ENCODE data around the gene RNF126.
"Not testable (repeated sequence)": the region's sequence is repeated elsewhere in the genome, so short reads cannot be mapped to it uniquely, and the experiment has no call there.

Gene RNF126

GRCh38 chr19:624433-625109 is 38.4 kb downstream of the RNF126 start:
- DNase-seq = no peak

- no peak for DNase-seq
Observed at GRCh38 chr19:623974-624373, 39.0 kb downstream of the RNF126 start.

GRCh38 chr19:623175-623916 is 39.7 kb downstream of the RNF126 start:
- DNase-seq = no peak

GRCh38 chr19:622666-623065 is 40.3 kb downstream of the RNF126 start:
- DNase-seq = no peak

GRCh38 chr19:621819-622218 is 41.2 kb downstream of the RNF126 start:
- no peak for DNase-seq

GRCh38 chr19:621191-621590 is 41.8 kb downstream of the RNF126 start:
- DNase-seq = not testable (repeated sequence)

GRCh38 chr19:620166-620862 is 42.7 kb downstream of the RNF126 start:
- DNase-seq = no peak

GRCh38 chr19:619286-620002 is 43.6 kb downstream of the RNF126 start:
- DNase-seq = no peak

- DNase-seq = no peak
Observed at GRCh38 chr19:618674-619285, 44.2 kb downstream of the RNF126 start.

- no peak for DNase-seq
Observed at GRCh38 chr19:618247-618619, 44.8 kb downstream of the RNF126 start.

GRCh38 chr19:617551-618246 is 45.3 kb downstream of the RNF126 start:
- no peak for DNase-seq

- no peak for DNase-seq
Observed at GRCh38 chr19:616747-617526, 46.1 kb downstream of the RNF126 start.

- no peak for DNase-seq
Observed at GRCh38 chr19:616062-616700, 46.8 kb downstream of the RNF126 start.

GRCh38 chr19:615619-616018 is 47.4 kb downstream of the RNF126 start:
- no peak for DNase-seq

GRCh38 chr19:613732-614567 is 49.1 kb downstream of the RNF126 start:
- DNase-seq = no peak

- no peak for DNase-seq
Observed at GRCh38 chr19:612941-613340, 50.1 kb downstream of the RNF126 start.

- DNase-seq = peak; percentile 85
Observed at GRCh38 chr19:611481-611868, 51.5 kb downstream of the RNF126 start.

- DNase-seq = peak; percentile 54
Observed at GRCh38 chr19:610801-611480, 52.1 kb downstream of the RNF126 start.

GRCh38 chr19:610071-610800 is 52.8 kb downstream of the RNF126 start:
- DNase-seq = peak; percentile 26

All from stimulated activated CD4-positive, alpha-beta T cell treated with anti-CD3 and anti-CD28 coated beads, Interleukin-4, amount 100 ng/mL, for 24 hours (primary cell).